ENCODE measurements around the gene BMP8A.
A peak's percentile ranks its signal among the peaks of the same experiment; 100 is the strongest.
"Not testable (repeated sequence)": the region's sequence is repeated elsewhere in the genome, so short reads cannot be mapped to it uniquely, and the experiment has no call there.

Gene BMP8A

GRCh38 chr1:39491146-39491921, at the start of gene BMP8A:
TSS of gene BMP8A (plus strand) at chr1:39491636. CDS start at chr1:39491992, 356 bp downstream.
- peak; percentile 83 for DNase-seq

GRCh38 chr1:39441797-39442196, 49.6 kb upstream of the BMP8A start:
- DNase-seq: no peak

- no peak for DNase-seq
Measured at GRCh38 chr1:39445573-39445972, 45.9 kb upstream of the BMP8A start.

GRCh38 chr1:39446986-39447567, 44.4 kb upstream of the BMP8A start:
- DNase-seq: no peak

- not testable (repeated sequence) for DNase-seq
Measured at GRCh38 chr1:39450041-39450440, 41.4 kb upstream of the BMP8A start.

GRCh38 chr1:39450956-39451606, 40.4 kb upstream of the BMP8A start:
- no peak for DNase-seq

- no peak for DNase-seq
Measured at GRCh38 chr1:39452081-39452480, 39.4 kb upstream of the BMP8A start.

- no peak for DNase-seq
Measured at GRCh38 chr1:39452540-39452939, 38.9 kb upstream of the BMP8A start.

- DNase-seq: no peak
Measured at GRCh38 chr1:39453603-39454002, 37.8 kb upstream of the BMP8A start.

GRCh38 chr1:39458991-39459390, 32.4 kb upstream of the BMP8A start:
- DNase-seq: no peak

GRCh38 chr1:39462074-39462473, 29.4 kb upstream of the BMP8A start:
- no peak for DNase-seq

GRCh38 chr1:39466413-39467107, 24.9 kb upstream of the BMP8A start:
- DNase-seq: no peak

- DNase-seq: not testable (repeated sequence)
Measured at GRCh38 chr1:39467108-39467720, 24.2 kb upstream of the BMP8A start.

GRCh38 chr1:39469150-39469549, 22.3 kb upstream of the BMP8A start:
- DNase-seq: no peak

- no peak for DNase-seq
Measured at GRCh38 chr1:39470040-39470439, 21.4 kb upstream of the BMP8A start.

- DNase-seq: no peak
Measured at GRCh38 chr1:39472826-39473225, 18.6 kb upstream of the BMP8A start.

- no peak for DNase-seq
Measured at GRCh38 chr1:39473324-39473723, 18.1 kb upstream of the BMP8A start.

GRCh38 chr1:39474810-39475209, 16.6 kb upstream of the BMP8A start:
- DNase-seq: no peak

- DNase-seq: not testable (repeated sequence)
Measured at GRCh38 chr1:39475551-39475950, 15.9 kb upstream of the BMP8A start.

GRCh38 chr1:39478126-39478915, 13.1 kb upstream of the BMP8A start:
- DNase-seq: no peak

GRCh38 chr1:39481289-39481688, 10.1 kb upstream of the BMP8A start:
- DNase-seq: no peak

- no peak for DNase-seq
Measured at GRCh38 chr1:39483276-39483675, 8.2 kb upstream of the BMP8A start.

Measured in DMS153 (cell line).